ENCODE results near the gene TRNP1.

The TRNP1 gene

DNA sequence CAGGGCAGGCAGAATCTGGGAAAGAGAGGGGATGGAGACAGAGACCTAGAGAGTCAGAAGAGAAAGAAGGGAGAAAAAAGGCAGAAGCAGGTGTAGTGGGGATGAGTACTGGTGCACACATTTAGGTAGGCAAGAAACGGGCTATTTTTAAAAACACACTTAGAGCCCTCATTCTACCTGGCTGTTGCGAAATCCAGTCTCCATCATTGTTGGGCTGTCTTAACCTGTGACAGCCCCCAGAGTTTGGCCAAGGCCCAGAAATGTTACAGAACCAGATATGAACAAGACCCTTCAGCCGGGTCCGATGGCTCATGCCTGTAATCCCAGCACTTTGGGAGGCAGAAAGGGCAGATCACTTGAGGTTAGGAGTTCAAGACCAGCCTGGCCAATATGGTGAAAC is 20.7 kb upstream of the TRNP1 start:
- H3K36me3 ChIP-seq (ENCODE audit: control insufficient read depth, insufficient read depth, low read length): no peaks in the 10 kb centered on the region
- H3K4me3 ChIP-seq (replicated peaks; ENCODE audit: low read depth, low read length): no peak overlapping the region
- no peak for DNase-seq (ENCODE audit: extremely low read depth, insufficient read length)
- H3K27me3 ChIP-seq (replicated peaks; ENCODE audit: control insufficient read depth, insufficient read depth, low read length): peaks cover 3% of the 10 kb centered on the region
- TF ChIP-seq, protein P1, sequence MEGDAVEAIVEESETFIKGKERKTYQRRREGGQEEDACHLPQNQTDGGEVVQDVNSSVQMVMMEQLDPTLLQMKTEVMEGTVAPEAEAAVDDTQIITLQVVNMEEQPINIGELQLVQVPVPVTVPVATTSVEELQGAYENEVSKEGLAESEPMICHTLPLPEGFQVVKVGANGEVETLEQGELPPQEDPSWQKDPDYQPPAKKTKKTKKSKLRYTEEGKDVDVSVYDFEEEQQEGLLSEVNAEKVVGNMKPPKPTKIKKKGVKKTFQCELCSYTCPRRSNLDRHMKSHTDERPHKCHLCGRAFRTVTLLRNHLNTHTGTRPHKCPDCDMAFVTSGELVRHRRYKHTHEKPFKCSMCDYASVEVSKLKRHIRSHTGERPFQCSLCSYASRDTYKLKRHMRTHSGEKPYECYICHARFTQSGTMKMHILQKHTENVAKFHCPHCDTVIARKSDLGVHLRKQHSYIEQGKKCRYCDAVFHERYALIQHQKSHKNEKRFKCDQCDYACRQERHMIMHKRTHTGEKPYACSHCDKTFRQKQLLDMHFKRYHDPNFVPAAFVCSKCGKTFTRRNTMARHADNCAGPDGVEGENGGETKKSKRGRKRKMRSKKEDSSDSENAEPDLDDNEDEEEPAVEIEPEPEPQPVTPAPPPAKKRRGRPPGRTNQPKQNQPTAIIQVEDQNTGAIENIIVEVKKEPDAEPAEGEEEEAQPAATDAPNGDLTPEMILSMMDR (IDR thresholded peaks at IDR 0.05; ENCODE audit: insufficient read depth, low read length, poor library complexity, severe bottlenecking): no peak

DNA sequence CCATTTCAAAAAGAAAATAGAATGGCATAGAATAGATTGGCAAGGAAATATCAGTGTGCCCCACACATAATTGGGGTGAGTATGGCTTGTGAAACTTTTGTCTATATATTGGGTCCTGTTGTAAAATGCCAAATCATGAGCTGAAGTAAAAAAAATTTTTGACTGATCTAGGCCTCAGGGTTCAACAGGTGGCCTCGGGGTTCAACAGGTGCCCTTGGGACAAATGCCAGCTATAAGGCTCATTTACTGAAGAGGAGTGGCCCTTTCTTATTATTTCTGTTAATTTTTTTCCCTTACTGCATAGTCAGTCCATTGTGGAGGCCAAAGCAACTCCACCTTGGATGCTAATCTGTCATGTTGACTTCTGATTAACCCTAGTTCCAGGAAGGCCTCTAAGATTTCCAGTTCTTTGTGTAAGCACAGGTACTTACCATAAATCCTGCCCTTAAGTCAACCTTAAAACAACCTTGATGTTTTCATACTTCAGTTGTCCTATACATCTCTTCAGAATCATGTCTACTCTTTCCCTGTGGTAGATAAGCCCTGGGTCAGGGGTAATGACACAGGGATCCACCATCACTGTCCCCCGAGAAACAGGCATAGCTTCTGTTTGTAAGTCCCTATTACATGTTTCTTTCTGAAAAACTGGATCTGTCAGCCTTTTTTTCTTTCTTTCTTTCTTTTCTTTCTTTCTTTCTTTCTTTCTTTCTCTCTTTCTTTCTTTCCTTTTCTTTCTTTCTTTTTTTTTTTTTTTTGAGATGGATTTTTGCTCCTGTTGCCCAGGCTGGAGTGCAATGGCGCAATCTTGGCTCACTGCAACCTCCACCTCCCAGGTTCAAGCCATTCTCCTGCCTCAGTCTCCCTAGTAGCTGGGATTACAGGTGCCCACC is 16.6 kb upstream of the TRNP1 start:
- Histone ChIP-seq H3K27me3 (replicated peaks; ENCODE audit: control insufficient read depth, insufficient read depth, low read length) (peaks cover 1% of the 10 kb centered on the region; the same call in 1 of the 2 replicates), H3K36me3 (ENCODE audit: control insufficient read depth, insufficient read depth, low read length) (no peaks in the 10 kb centered on the region), H3K4me3 (replicated peaks; ENCODE audit: low read depth, low read length) (no peak overlapping the region)
- TF ChIP-seq, protein P1 (IDR thresholded peaks at IDR 0.05; ENCODE audit: insufficient read depth, low read length, poor library complexity, severe bottlenecking): no peak
- no peak for DNase-seq (ENCODE audit: extremely low read depth, insufficient read length)

DNA sequence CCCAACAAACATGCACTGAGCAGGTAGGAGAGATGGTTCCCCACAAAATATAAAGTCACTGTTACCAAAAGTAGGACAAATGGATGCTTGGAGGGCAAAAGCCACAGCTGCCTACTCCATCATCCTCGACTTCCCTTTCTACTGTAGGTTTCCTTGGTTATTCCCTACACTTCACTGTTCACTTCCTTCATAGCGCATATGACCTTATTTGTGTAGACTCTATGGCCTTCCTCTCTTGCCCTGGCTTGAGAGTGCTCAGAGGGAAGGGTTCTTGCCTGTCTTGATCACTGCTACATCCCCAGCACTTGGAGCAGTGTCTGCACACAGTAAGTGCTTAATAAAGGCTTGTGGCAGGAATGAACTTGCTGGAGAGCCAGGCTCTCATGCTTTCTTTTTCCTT is 14.6 kb upstream of the TRNP1 start:
- Histone ChIP-seq H3K27me3 (replicated peaks; ENCODE audit: control insufficient read depth, insufficient read depth, low read length) (no peaks in the 10 kb centered on the region), H3K36me3 (ENCODE audit: control insufficient read depth, insufficient read depth, low read length) (no peaks in the 10 kb centered on the region), H3K4me3 (replicated peaks; ENCODE audit: low read depth, low read length) (no peak overlapping the region)
- no peak for DNase-seq (ENCODE audit: extremely low read depth, insufficient read length)
- TF ChIP-seq, protein P1 (IDR thresholded peaks at IDR 0.05; ENCODE audit: insufficient read depth, low read length, poor library complexity, severe bottlenecking): no peak

DNA sequence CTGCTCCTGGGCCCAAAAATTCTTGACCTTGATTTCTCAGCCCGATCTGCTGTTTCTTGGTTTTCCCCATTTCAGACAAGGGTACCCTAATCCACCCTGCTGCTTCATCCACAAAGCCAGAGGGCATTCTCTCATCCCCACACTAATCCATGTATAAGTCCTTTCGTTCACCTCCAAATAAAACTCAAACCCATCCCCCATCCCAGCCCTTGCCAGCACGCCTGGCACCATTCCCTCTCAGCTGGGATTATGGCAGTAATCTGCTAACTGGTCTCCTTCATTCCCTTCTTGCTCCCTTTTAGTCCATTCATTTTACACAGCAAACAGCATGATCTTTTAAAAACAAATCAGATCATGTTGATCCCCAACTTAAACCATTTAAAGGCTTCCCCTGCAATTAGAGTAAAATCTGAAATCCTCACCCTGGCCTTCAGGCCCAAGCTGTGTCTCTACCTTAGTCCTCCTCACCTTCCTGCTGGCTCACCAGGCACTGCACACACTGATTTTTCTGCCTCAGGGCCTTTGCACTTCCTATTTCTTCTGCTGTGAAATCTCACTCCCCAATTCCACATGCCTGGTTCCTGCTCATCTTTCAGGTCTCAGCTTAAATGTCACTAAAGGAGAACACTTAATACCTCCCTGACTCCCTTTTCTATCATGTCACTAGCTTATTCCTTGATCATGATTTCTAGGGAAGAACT is 12.2 kb upstream of the TRNP1 start:
- no peak for DNase-seq (ENCODE audit: extremely low read depth, insufficient read length)
- no peak overlapping the region for H3K4me3 ChIP-seq (replicated peaks; ENCODE audit: low read depth, low read length)

DNA sequence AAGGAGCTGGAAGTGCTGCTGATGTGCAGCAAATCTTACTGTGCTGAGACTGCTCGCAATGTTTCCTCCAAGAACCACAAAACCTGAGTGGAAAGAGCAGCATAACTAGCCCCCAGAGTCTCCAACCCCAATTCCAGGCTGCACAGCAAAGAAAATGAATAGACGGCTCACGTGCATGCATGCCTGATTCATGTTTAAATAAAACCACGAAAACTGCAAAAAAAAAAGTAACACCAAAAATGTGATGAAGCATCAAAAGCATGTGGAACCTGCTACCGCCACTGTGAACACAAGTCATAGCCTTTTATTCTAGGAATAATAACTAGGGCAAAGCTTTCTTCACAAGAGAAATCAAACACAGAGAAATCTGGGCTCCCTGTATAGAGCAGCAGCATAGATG is 9.6 kb upstream of the TRNP1 start:
- no peak for DNase-seq (ENCODE audit: extremely low read depth, insufficient read length)
- H3K36me3 ChIP-seq (ENCODE audit: control insufficient read depth, insufficient read depth, low read length): no peaks in the 10 kb centered on the region
- no peaks in the 10 kb centered on the region; the same call in 1 of the 2 replicates for H3K27me3 ChIP-seq (replicated peaks; ENCODE audit: control insufficient read depth, insufficient read depth, low read length)
- no peak overlapping the region for H3K4me3 ChIP-seq (replicated peaks; ENCODE audit: low read depth, low read length)
- TF ChIP-seq, protein P1 (IDR thresholded peaks at IDR 0.05; ENCODE audit: insufficient read depth, low read length, poor library complexity, severe bottlenecking): no peak

More for the DNA sequence above, 12.2 kb upstream of the TRNP1 start:
- H3K27me3 ChIP-seq (replicated peaks; ENCODE audit: control insufficient read depth, insufficient read depth, low read length): no peaks in the 10 kb centered on the region
- TF ChIP-seq, protein P1 (IDR thresholded peaks at IDR 0.05; ENCODE audit: insufficient read depth, low read length, poor library complexity, severe bottlenecking): no peak
- H3K36me3 ChIP-seq (ENCODE audit: control insufficient read depth, insufficient read depth, low read length): no peaks in the 10 kb centered on the region

All from GM06990 (cell line).